Measurements from ENCODE around the gene UNKL.

DNA sequence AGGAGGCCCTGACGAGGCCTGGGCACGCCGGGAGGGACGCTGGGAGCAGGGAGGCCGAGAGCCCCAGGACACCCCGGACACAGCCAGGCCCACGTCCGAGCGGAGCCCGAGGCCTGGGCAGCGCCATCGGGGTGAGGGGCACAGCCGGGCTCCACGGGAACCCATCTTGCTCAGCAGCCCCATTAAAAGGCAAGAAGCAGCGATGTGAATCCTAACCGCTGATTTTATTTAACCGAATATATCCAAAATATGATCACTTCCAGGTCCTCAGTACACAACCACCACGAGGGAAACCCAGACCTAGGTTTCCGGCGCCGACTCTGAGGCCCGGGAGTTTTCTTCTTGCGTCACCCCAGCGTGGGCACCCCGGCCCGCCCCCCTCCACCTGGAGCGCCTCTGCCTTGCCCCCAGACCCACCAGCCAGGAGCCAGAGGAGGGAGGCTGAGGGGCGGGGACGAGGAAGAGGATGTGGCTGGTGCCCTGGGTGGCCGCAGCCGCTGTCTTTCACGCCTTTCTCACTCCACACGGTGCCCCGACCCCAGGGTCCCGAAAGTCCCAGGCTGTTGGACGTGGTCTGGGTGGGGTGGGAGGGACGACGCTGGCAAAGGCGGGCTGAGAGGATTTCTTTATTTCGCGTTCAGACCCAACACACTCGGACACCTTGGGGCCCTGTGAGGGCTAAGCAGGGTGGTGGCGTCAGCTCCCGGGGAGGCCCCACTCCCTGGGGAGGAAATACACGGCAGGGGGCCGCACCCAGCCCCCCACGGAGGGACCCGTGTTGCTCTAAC, 30.4 kb upstream of the UNKL start:
- no peak for TF ChIP-seq POLR2A (IDR thresholded peaks at IDR 0.05)
- TF ChIP-seq, protein P1, sequence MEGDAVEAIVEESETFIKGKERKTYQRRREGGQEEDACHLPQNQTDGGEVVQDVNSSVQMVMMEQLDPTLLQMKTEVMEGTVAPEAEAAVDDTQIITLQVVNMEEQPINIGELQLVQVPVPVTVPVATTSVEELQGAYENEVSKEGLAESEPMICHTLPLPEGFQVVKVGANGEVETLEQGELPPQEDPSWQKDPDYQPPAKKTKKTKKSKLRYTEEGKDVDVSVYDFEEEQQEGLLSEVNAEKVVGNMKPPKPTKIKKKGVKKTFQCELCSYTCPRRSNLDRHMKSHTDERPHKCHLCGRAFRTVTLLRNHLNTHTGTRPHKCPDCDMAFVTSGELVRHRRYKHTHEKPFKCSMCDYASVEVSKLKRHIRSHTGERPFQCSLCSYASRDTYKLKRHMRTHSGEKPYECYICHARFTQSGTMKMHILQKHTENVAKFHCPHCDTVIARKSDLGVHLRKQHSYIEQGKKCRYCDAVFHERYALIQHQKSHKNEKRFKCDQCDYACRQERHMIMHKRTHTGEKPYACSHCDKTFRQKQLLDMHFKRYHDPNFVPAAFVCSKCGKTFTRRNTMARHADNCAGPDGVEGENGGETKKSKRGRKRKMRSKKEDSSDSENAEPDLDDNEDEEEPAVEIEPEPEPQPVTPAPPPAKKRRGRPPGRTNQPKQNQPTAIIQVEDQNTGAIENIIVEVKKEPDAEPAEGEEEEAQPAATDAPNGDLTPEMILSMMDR (IDR thresholded peaks at IDR 0.05): no peak
